Measurements from ENCODE around the gene SH3PXD2B.
"Not testable (repeated sequence)": the region's sequence is repeated elsewhere in the genome, so short reads cannot be mapped to it uniquely, and the experiment has no call there.

Gene SH3PXD2B

GRCh38 chr5:172399826-172400225 lies 54.5 kb downstream of the SH3PXD2B start:
- no peak for DNase-seq (ENCODE audit: low read depth)

- no peak for DNase-seq (ENCODE audit: low read depth)
Observed at GRCh38 chr5:172399336-172399735, 55.0 kb downstream of the SH3PXD2B start.

DNA sequence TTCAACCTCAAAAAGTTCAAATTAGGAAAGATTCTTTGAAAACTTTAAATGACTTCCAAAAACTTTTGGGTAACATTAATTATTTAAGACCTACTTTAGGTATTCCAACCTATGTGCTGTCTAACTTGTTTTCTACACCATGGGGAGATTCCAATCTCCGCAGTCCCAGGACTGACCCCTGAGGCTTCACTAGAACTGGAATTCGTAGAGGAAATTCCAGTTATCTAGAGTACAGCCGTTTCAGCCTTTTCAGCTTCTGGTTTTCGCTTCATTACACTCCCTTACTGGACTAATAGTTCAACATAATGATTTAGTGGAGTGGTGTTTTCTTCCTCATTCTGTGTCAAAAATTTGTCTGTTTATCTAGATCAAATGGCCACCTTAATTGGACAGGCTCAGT lies 55.7 kb downstream of the SH3PXD2B start:
- not testable (repeated sequence) for DNase-seq (ENCODE audit: low read depth)

DNA sequence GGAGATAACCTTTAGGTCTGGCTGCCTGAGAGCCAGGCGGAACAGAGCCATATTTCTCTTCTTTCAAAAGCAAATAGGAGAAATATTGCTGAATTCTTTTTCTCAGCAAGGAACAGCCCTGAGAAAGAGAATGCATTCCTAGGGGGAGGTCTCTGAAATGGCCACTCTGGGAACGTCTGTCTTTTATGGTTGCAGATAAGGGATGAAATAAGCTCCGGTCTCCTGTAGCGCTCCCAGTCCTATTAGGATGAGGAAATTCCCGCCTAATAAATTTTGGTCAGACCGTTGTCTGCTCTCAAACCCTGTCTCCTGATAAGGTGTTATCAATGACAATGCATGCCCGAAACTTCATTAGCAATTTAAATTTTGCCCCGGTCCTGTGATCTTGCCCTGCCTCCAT lies 57.3 kb downstream of the SH3PXD2B start:
- DNase-seq (ENCODE audit: low read depth): not testable (repeated sequence)

GRCh38 chr5:172396220-172396619 lies 58.1 kb downstream of the SH3PXD2B start:
- no peak for DNase-seq (ENCODE audit: low read depth)

GRCh38 chr5:172395483-172395882 lies 58.8 kb downstream of the SH3PXD2B start:
- no peak for DNase-seq (ENCODE audit: low read depth)

DNA sequence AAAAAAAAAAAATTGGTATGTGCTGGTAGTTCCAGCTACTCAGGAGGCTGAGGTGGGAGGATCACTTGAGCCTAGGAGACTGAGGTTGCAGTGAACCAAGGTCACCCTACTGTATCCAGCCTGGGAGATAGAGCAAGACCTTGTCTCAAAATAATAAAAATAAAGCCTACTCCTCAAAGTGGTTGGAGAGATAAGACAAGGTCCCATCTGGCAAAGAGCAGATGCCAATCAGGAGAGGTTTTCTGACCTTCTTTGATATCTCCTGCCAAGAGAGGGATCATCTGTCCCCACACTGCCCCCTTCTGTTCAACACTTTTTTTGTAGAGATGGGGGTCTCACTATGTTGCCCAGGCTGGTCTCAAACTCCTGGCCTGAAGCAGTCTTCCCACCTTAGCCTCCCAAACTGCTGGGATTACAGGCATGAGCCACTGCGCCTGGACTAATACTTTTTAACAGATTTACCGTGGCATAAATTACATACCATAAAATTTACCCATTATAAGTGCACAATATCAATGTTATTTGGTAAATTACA lies 64.7 kb downstream of the SH3PXD2B start:
- no peak for DNase-seq (ENCODE audit: low read depth)

GRCh38 chr5:172388246-172388733 lies 66.0 kb downstream of the SH3PXD2B start:
- no peak for DNase-seq (ENCODE audit: low read depth)

- no peak for DNase-seq (ENCODE audit: low read depth)
Observed at GRCh38 chr5:172385707-172386106, 68.6 kb downstream of the SH3PXD2B start.

DNA sequence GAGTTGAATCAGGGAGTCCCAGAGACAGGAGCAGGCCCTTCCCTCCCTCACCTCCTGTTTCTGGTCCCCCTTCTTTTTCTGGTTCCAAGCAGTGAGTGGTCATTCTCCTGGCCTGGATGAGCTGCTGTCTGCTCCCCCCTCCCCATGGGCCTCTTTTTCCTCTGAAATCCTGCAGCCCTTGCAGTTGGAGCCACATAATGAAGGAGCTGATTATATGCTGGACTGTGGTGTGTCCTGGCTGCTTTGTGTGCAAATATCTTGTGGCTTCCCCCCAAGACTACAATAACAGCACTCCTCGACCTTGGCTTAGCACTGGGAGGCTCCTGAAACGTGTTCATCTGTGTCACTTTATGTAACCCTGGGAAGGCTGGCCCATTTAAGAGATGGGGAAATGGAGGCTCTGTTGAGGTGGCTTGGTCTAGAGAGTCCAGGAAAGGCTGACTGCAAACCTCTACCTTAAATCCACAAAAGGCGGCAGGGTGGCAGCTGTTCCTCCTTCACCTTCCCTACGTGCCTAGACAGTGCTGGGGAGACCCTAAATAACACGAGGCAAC lies 69.2 kb downstream of the SH3PXD2B start:
- no peak for DNase-seq (ENCODE audit: low read depth)

DNA sequence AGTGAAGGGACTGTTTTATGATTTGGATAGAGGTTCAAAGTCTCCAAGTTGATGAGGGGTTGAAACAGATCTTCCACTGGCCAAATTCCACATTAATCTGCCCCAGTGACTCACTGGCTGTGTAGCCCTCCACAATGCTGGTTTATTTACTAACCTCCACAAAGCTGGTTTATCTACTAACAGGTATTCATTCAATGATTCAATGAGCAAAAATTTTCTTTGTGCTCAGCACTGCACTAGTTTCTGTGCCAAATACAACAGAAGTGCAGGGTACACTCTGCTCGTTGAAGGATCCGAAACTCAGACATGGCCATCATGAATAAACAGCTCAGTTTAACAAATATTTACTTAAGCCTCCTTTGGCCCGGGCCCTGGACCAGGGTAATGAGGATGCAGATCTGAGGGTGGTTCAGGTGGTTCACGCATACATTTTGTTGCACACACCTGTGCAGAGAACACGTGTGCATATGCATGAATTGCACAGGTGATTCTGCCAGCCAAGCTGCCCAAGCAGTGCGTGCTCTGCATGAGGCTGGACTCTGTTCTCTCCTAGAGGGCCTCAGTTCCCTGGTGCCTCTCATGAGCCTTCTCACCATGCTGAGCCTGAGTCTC lies 71.0 kb downstream of the SH3PXD2B start:
- DNase-seq (ENCODE audit: low read depth): no peak

DNA sequence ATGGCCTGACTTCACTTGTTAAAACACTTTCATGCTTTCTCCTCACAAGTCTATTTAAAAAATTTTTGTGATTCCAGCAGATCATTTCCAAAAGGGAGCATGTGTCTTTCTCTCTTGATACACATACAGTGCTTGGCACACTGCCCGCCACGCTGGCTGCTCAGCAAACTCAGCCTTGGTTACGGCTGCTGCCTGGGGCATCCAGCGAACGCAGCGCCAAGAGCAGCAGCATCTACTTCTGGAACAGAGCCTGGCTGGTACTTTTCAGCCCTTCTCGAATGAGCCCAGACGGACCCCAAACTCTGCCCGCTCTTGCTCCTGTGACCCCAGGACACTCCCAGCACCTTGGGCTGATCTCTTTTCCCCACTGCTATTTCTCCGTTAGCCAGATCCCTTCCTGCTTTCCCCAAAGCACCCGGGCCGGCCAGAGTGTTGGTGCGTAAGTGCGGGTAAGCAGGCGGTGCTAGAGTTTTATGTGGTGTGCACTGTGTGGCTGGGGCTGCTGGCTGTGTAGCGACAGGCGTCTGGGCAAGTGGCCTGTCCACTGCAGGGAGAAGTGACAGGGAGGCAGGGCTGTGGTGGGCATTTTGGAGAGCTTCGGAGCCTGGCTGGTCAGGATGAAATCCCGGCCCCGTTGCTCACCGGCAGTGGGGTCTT lies 73.2 kb downstream of the SH3PXD2B start:
- no peak for DNase-seq (ENCODE audit: low read depth)

- DNase-seq (ENCODE audit: low read depth): no peak
Observed at GRCh38 chr5:172380301-172380986, 73.9 kb downstream of the SH3PXD2B start.

GRCh38 chr5:172379481-172379880 lies 74.8 kb downstream of the SH3PXD2B start:
- no peak for DNase-seq (ENCODE audit: low read depth)

DNA sequence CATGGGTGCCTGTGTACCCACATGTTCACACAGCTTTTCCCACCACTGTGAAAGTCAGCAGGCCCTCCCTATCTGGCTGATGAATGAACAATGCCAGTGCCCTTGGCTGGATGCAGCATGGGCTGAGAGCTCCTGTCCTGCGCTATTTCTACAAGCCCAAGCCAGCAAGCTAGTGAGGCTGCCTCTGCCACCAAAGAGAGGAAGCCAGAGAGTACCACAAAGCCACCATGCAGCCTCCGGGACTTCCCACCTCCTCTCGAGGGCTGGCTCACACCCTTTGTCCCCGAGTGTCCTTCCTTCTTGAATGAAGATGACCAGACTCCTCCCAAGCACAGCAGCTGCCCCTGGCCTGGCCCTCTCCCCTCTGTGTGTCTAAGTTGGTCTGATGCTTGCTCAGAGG lies 76.5 kb downstream of the SH3PXD2B start:
- DNase-seq (ENCODE audit: low read depth): no peak

- no peak for DNase-seq (ENCODE audit: low read depth)
Observed at GRCh38 chr5:172377438-172377837, 76.9 kb downstream of the SH3PXD2B start.

GRCh38 chr5:172374783-172375182 lies 79.5 kb downstream of the SH3PXD2B start:
- no peak for DNase-seq (ENCODE audit: low read depth)

- DNase-seq (ENCODE audit: low read depth): no peak
Observed at GRCh38 chr5:172373680-172374079, 80.6 kb downstream of the SH3PXD2B start.

DNA sequence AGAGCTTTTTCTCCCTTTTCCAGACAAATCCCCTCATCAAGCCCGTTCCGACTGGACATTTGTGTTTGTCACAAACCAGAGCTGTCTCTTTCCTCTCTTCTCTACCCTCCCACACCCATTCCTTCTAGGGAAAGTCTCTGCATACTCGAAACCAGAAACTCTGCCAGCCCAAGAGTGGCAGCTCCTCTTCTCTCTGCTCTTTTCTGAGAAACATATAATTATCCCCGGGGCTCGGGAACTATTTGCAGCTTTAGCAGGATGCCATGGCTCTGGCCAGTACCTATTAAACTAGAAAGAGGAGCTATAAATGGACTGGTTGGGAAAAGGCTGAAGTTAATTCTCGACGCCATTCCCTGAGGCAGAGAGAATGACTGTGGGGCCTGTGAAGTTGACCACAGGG lies 82.6 kb downstream of the SH3PXD2B start:
- no peak for DNase-seq (ENCODE audit: low read depth)

DNA sequence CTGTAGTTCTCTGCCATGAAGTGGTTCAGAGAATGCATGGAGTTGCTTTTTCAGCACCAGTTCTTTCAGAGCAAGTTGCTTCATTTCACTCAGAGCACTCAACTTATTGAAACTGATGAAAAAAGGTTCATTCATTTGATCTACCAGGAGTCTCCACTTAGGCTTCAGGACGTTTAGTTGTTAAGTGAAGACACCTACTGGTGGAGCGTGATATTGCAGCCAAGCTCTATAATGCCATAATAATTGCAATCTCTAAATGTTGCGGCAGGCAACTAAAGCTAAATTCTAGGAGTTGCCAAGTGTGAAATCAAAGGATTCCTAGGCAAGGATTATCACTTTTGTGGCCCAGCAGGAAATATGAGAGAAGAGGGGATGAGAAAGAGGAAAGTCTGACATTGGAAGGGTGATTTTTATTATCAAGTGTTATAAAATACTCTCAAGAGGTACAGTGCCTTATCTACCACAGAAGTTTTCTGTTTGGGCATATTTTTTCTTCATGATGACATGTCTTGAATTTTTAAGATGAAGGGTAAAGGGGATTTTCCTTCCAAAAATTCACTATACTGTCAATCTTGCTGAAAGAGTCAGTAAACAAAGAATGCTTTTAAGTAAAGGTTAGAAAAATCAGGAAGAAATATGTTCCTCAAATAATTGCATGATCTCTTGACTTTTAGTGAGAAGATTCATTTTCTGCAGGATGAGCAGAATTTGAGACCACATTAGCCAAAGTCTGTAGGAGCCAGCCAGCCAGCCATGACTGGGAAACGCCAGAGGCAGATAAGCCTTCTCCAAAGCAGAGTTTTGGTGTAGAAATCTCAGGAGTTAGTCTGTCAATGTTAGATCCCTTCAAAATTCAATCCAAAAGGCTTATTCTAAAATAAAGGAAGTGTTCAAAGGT lies 83.4 kb downstream of the SH3PXD2B start:
- DNase-seq (ENCODE audit: low read depth): no peak

- DNase-seq (ENCODE audit: low read depth): no peak
Observed at GRCh38 chr5:172370237-172370640, 84.1 kb downstream of the SH3PXD2B start.

DNA sequence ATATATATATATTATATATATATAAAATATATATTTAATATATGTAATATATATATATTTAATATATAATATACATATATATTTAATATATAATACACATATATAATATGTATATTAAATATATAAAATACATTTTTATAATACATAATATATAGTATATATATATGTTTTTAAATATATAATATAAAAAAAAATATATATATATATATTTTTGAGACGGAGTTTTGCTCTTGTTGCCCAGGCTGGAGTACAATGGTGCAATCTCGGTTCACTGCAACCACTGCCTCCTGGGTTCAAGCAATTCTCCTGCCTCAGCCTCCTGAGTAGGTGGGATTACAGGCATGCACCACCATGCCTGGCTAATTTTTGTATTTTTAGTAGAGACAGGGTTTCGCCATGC lies 85.6 kb downstream of the SH3PXD2B start:
- not testable (repeated sequence) for DNase-seq (ENCODE audit: low read depth)
